Measurements from ENCODE around the gene ACSS3.
A peak's percentile ranks its signal among the peaks of the same experiment; 100 is the strongest.

Gene ACSS3

GRCh38 chr12:81231574-81232368 lies 153.9 kb downstream of the ACSS3 start:
- no peak for DNase-seq (ENCODE audit: low spot score)

DNA sequence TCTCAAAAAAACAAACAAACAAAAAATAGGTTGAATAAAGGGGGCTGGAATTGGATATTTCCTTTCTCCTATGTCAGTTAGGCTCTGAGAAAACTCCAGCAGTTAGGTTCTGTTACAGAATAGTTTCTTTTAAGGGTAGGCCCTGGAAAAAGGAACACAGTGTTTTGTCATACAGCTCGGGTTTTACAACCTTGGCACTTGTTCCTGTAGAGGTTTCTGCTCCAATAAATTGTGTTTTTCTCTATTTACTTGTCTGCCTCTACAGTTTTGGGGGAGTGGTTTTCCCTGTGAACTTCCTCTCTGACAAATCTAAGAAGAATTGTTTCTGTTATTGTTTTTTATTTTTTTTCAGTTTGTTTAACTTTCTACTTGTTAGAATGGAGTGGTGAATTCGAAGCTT lies 167.6 kb downstream of the ACSS3 start:
- no peak for DNase-seq (ENCODE audit: low spot score)

DNA sequence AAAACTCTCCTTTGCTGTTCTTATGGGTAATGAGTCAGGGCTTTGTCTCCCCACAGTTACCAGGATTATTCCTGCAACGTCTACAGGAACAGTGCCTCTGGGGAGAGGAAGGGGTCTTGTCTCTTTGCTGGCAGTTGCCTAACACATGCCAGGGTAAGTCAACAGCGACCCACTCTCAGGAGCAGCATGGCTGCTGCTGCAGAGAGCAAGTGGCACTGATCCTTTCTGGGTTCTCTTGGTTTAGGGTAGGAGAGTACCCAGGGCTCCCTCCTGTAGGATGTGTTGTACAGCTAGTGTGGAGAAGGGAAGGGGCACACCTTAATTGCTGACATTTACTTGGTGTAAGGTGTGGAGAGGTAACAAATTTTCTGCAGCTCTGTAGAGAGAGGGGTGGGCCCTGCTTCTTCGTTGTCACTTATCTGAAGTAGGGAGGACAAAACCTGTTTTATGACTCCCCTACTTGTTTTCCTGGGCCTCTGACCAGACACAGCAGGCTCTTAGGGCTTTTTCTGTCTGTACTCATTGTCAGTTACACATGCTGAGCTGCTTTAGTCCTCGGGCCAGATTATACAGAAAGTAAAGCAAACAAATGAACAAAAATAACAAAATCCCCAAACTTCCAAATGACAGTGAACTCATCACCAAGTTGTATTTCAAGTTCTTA lies 168.2 kb downstream of the ACSS3 start:
- no peak for DNase-seq (ENCODE audit: low spot score)

GRCh38 chr12:81249976-81250375 lies 172.1 kb downstream of the ACSS3 start:
- no peak for DNase-seq (ENCODE audit: low spot score)

- no peak for DNase-seq (ENCODE audit: low spot score)
Measured at GRCh38 chr12:81252228-81252627, 174.3 kb downstream of the ACSS3 start.

- DNase-seq (ENCODE audit: low spot score): no peak
Measured at GRCh38 chr12:81253360-81253759, 175.5 kb downstream of the ACSS3 start.

DNA sequence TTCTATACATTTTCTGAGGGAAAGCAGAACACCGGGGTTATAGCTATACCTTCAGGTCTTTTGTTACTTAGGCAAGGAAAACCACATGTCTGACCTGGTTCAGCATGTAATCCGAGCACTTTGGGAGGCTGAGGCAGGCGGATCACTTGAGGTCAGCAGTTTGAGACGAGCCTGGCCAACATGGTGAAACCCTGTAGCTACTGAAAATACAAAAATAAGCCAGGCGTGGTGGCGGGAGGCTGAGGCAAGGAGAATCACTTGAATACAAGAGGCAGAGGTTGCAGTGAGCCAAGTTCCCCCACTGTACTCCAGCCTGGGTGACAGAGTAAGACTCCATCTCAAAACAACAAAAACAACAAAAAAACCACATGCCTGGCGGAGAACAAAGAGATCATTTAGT lies 177.6 kb downstream of the ACSS3 start:
- DNase-seq (ENCODE audit: low spot score): no peak

DNA sequence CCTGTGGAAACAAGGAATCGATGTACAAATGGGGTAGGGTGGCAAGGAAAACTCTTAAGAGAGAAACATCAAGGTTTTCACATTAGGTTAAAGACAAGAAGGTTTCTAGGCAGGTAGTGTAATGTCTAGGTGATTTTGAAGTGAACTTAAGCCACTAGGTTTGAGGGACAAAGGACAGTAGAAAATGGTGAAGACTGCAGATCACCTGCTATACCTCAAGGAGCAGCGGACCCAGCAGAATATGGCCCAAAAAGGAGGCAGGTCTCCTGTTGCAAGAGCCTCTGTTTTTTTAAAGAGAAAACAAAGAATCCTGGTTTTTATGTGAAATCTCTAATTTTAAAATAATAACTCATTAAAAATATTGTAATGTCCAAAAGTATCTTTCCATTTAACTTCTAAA lies 178.1 kb downstream of the ACSS3 start:
- DNase-seq (ENCODE audit: low spot score): no peak

GRCh38 chr12:81257947-81258551 lies 180.2 kb downstream of the ACSS3 start:
- peak; percentile 32 for DNase-seq (ENCODE audit: low spot score)

GRCh38 chr12:81259360-81259759 lies 181.5 kb downstream of the ACSS3 start:
- DNase-seq (ENCODE audit: low spot score): no peak

DNA sequence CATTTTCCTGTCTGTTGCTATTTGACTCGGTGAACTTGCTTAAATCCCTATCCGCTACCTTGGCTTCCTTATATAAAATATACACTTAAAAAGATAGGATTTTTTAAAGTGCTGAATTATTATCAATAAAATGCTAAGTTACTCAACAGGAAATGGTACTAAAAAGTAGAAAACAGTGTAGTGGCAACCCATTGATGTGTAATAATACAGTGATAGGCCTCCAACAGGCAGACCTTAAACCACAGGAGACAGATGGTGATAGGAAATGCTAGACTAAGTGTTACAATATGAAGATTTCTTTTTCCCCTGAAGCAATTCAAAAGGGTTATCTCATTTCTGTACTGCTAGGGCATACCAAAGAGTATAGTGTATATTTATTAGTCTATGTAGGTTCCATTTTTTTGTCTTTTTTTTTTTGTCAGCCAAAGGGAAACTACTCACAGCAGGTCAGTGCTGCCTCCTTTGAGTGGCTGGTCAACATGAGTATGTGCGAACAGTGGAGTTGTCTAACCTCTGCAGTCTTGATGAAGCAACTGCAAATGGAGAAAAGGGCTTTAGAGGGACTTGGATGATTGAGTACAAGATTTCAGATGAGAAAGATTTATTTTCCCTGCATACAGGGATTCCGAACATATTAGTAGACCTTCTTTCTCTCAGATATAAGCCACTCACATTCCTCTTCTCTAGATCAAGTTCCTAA lies 183.8 kb downstream of the ACSS3 start:
- DNase-seq (ENCODE audit: low spot score): no peak

- no peak for DNase-seq (ENCODE audit: low spot score)
Measured at GRCh38 chr12:81263072-81263471, 185.2 kb downstream of the ACSS3 start.

DNA sequence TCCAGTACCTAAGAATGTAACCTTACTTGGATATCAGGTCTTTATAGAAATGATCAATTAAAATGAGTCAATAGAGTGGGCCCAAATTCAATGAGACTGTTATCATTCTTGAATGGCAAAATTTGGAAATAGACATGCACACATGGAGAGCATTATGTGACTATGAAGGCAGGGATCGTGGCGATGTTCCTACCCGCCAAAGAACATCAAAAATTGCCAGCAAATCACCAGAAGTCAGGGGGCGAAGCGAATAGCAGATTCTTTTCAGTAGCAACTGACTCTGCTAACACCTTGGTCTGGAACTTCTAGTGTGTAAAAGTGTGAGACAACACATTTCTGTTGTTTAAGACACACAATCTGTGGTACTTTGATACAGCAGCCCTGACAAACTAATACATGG lies 192.5 kb downstream of the ACSS3 start:
- DNase-seq (ENCODE audit: low spot score): no peak

DNA sequence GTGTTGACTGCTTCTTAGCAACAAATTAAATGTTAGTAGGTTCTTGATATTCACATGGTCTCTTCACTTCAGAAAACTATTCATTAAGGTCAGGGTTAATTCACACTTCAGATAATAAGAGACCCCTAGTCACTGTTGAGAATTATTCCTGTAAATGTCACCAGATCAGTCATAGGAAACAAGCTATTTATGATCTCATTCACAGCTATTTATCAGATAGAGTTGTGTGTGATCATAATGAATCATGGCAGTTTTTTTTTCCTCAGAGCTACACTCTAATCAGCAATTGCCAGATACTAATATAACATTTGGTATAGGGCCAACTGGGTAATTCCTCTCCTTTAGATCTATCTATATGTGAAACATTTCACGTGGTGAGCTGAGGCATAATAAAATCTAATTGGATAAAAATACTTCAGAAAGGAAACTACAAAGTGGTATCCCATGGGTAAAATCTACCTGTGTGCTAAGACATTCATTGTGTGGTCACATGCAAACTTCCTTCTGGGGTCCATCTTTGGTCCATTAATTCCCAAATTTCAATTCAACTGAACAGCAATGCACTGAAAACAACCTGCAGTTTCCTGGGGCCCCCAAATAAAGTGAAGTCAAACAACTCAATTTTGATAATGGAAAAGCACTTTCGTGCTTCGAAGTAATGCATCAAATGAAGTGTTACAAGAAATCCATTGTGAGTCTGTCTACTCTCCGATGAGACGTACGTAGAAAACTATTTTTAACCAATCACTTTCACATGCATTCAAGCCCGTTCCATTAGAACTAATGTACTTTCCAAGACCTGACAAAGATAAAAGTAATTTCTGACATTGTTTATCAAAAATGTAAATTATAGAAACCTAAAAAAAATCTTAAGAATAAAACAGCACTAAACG lies 197.0 kb downstream of the ACSS3 start:
- no peak for DNase-seq (ENCODE audit: low spot score)

DNA sequence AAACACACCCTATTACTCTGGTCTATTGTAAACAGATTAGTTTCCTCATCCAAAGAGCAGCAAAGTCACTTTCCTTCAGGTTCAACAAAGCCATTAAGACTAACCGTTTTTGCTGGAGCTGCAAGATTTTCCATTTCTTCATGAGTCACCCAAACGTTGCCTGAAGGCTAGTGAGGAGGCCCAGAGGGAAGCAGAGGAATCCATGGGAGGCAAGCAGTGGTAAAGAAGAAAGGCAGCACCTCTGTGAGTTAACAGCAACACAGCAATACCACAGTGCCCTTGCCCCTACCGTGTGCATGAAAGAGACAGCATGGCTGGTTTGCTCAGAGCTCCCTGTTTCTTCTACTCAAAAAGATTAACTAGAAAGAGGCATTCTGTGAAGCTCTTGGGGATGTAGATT lies 206.3 kb downstream of the ACSS3 start:
- DNase-seq (ENCODE audit: low spot score): no peak

GRCh38 chr12:81288651-81289050 lies 210.8 kb downstream of the ACSS3 start:
- DNase-seq (ENCODE audit: low spot score): no peak

- peak; percentile 72 for DNase-seq (ENCODE audit: low spot score)
Measured at GRCh38 chr12:81294325-81295190, 216.7 kb downstream of the ACSS3 start.

DNA sequence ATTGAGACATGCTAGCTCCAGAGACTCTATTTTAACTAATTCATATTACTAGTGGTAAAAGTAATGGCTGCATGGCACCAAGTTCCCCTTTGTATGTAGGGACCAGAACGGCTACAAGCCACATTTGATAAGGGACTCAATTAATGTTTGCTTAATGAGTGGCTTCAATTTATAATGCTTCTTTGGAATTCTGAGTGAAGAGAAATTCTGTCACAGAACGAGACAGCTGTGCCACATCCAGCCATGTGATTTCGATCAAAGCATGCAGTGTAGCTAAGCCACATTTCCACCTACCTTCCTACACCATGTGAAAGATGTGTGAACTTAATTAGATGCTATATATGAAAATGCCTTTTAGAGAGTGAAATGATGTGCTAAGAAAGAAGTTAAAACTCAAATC lies 217.4 kb downstream of the ACSS3 start:
- peak; percentile 62 for DNase-seq (ENCODE audit: low spot score)

DNA sequence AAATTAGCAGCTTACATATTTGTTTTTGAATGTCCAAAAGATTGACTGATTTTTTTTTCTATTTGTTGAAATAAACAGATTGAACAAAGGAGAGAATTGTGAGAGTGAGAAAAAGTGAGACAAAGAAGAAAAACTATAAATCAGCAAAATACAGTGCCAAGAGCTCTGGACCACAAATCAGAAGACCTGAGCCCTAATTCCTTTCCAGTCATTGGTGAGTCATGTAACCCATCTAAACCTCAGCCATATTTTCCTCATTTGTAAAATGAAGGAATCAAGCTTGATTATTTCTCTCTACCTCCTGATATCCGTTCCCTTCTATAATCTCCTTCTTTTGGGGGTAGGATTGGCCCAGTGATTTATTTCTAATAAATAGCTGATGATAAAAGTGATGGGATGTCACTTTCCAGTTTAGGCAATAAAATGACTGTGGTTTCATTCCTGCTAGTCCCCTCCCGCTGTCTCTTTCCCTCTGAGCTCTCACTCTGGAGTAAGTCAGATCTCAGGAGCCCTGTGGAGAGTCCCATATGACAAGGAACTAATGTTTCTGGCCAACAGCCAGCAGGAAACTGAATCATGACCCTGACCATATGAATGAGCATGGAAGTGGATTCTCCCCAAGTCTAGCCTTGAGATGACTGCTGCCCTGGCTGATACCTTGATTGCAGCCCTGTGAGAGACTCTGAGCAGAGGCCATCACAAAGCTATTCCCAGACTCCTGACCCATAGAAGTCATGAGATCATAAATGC lies 218.9 kb downstream of the ACSS3 start:
- DNase-seq (ENCODE audit: low spot score): no peak

DNA sequence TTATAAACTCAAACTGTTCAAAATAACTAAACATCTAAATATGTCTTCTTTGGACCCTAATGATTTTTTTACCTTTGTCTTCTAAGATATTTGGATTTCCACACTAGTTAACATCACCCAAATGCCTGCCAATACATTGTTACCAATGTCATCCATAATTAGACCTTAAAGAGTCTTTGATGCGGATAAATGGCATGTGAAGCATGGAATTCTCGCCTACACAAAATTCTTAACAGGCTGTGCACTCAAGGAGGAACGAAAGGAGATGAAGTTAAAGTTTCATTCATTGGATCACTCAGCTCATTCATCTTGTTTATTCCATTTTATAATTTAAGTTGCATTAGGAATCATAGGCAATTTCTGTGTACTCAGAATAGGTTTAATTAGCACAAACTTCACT lies 219.7 kb downstream of the ACSS3 start:
- DNase-seq (ENCODE audit: low spot score): peak; percentile 64

Data from putamen (tissue), 1 donor.